Right lung (tissue), 10 donors: ENCODE results near the gene RBMX. TPM values are rescaled to one million over a fixed set of nuclear protein-coding genes. Genes with fewer than 3 reads are reported as not detected.
"Not testable (repeated sequence)": the region's sequence is repeated elsewhere in the genome, so short reads cannot be mapped to it uniquely, and the experiment has no call there.

Source experiments
- DNase-seq, 2 donors: peaks; one replicate each; pipeline ENCODE4 v3.0.0-alpha.2; 2013
- long read RNA-seq, 8 donors: transcript quantifications; one replicate each; lab custom pipeline, GENCODE V29; 2026
- polyA plus RNA-seq, 5 donors: library from polyadenylated mRNA; unstranded; fragments of 120-200 nt; gene quantifications; one replicate each; pipeline versions ENCODE4 v1.2.1 to v1.2.3, GENCODE V29; 2013; ENCODE audit warnings: inconsistent platforms in 1 of 5, low replicate concordance in 1 of 5; ENCODE audit not compliant: insufficient read length in 5 of 5, insufficient read depth in 1 of 5

RBMX gene
- polyA plus RNA-seq, result 100 to 1,000 TPM; 343 to 532 (median 456) TPM
- long read RNA-seq, donor 1, transcript RBMX-201 (9 exons, 2,012 nt), result major isoform, 121 of 312 reads
- long read RNA-seq, donor 1, transcript RBMX-210 (2 exons, 563 nt), result minor isoform, 19 of 312 reads
- long read RNA-seq, donor 1, transcript RBMX-207 (8 exons, 2,148 nt), result minor isoform, 29 of 312 reads
- long read RNA-seq, donor 1, transcript RBMX-205 (3 exons, 2,041 nt), result minor isoform, 8 of 312 reads
- long read RNA-seq, donor 1, partial matches to known transcripts, result 125 of 312 reads
- long read RNA-seq, donor 1, other reads (novel, unspliced or antisense), result 10 of 312 reads
- long read RNA-seq, donor 2, transcript RBMX-205 (3 exons, 2,041 nt), result minor isoform, 5 of 226 reads
- long read RNA-seq, donor 2, transcript RBMX-207 (8 exons, 2,148 nt), result minor isoform, 13 of 226 reads
- long read RNA-seq, donor 2, transcript RBMX-210 (2 exons, 563 nt), result minor isoform, 11 of 226 reads
- long read RNA-seq, donor 2, transcript RBMX-201 (9 exons, 2,012 nt), result major isoform, 99 of 226 reads
- long read RNA-seq, donor 2, partial matches to known transcripts, result 76 of 226 reads
- long read RNA-seq, donor 2, other reads (novel, unspliced or antisense), result 21 of 226 reads
- long read RNA-seq, donor 3, transcript RBMX-205 (3 exons, 2,041 nt), result minor isoform, 8 of 230 reads
- long read RNA-seq, donor 3, transcript RBMX-201 (9 exons, 2,012 nt), result major isoform, 94 of 230 reads
- long read RNA-seq, donor 3, transcript RBMX-207 (8 exons, 2,148 nt), result minor isoform, 12 of 230 reads
- long read RNA-seq, donor 3, transcript RBMX-210 (2 exons, 563 nt), result minor isoform, 13 of 230 reads
- long read RNA-seq, donor 3, partial matches to known transcripts, result 98 of 230 reads
- long read RNA-seq, donor 3, other reads (novel, unspliced or antisense), result 5 of 230 reads
- long read RNA-seq, donor 4, transcript RBMX-201 (9 exons, 2,012 nt), result major isoform, 53 of 168 reads
- long read RNA-seq, donor 4, transcript RBMX-210 (2 exons, 563 nt), result minor isoform, 17 of 168 reads
- long read RNA-seq, donor 4, transcript RBMX-207 (8 exons, 2,148 nt), result minor isoform, 18 of 168 reads
- long read RNA-seq, donor 4, partial matches to known transcripts, result 76 of 168 reads
- long read RNA-seq, donor 4, other reads (novel, unspliced or antisense), result 0 of 168 reads
- long read RNA-seq, donor 5, transcript RBMX-201 (9 exons, 2,012 nt), result major isoform, 112 of 427 reads
- long read RNA-seq, donor 5, transcript RBMX-210 (2 exons, 563 nt), result minor isoform, 27 of 427 reads
- long read RNA-seq, donor 5, transcript RBMX-205 (3 exons, 2,041 nt), result minor isoform, 9 of 427 reads
- long read RNA-seq, donor 5, transcript RBMX-207 (8 exons, 2,148 nt), result minor isoform, 17 of 427 reads
- long read RNA-seq, donor 5, partial matches to known transcripts, result 254 of 427 reads
- long read RNA-seq, donor 5, other reads (novel, unspliced or antisense), result 8 of 427 reads
- long read RNA-seq, donor 6, transcript RBMX-201 (9 exons, 2,012 nt), result major isoform, 92 of 312 reads
- long read RNA-seq, donor 6, transcript RBMX-205 (3 exons, 2,041 nt), result minor isoform, 6 of 312 reads
- long read RNA-seq, donor 6, transcript RBMX-207 (8 exons, 2,148 nt), result minor isoform, 21 of 312 reads
- long read RNA-seq, donor 6, transcript RBMX-210 (2 exons, 563 nt), result minor isoform, 22 of 312 reads
- long read RNA-seq, donor 6, partial matches to known transcripts, result 155 of 312 reads
- long read RNA-seq, donor 6, other reads (novel, unspliced or antisense), result 15 of 312 reads
- long read RNA-seq, donor 7, transcript RBMX-207 (8 exons, 2,148 nt), result minor isoform, 21 of 288 reads
- long read RNA-seq, donor 7, transcript RBMX-201 (9 exons, 2,012 nt), result major isoform, 94 of 288 reads
- long read RNA-seq, donor 7, transcript RBMX-210 (2 exons, 563 nt), result minor isoform, 12 of 288 reads
- long read RNA-seq, donor 7, partial matches to known transcripts, result 145 of 288 reads
- long read RNA-seq, donor 7, other reads (novel, unspliced or antisense), result 12 of 288 reads
- long read RNA-seq, donor 8, transcript RBMX-201 (9 exons, 2,012 nt), result major isoform, 41 of 89 reads
- long read RNA-seq, donor 8, transcript RBMX-210 (2 exons, 563 nt), result minor isoform, 5 of 89 reads
- long read RNA-seq, donor 8, transcript RBMX-207 (8 exons, 2,148 nt), result minor isoform, 5 of 89 reads
- long read RNA-seq, donor 8, partial matches to known transcripts, result 35 of 89 reads
- long read RNA-seq, donor 8, other reads (novel, unspliced or antisense), result 0 of 89 reads

DNA sequence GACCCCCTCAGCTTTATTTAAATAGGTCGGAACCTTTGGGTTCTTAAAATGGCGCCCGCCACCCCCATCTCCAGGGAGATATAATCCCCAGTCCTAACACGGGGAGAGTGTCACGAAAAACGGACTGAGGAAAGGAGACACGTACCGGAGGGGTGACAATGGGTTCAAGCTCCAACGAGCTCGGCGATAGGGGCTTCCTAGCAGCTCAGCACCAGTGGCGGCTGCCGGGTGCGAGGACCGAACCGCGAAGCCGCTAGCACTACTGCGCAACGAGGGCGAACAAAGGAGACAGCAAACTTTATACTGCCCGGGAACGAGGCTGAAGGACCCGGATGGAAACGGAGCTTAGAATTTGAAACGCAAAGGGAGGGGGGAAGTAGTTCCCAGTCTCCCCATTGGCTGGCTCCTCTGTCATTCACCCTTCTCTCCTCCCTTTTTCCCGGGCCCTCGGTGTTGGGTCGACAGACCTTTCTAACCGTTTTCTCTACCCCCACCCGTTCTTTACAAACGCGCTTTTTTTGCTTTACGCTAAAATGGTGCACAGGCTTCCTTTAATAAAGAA, at the start of gene RBMX:
TSS of gene RBMX (minus strand) at position 274 of the 562 bp plus-strand sequence. CDS start 1,298 bp downstream, outside the sequence.
- DNase-seq, result peak; percentile 90 to 94

DNA sequence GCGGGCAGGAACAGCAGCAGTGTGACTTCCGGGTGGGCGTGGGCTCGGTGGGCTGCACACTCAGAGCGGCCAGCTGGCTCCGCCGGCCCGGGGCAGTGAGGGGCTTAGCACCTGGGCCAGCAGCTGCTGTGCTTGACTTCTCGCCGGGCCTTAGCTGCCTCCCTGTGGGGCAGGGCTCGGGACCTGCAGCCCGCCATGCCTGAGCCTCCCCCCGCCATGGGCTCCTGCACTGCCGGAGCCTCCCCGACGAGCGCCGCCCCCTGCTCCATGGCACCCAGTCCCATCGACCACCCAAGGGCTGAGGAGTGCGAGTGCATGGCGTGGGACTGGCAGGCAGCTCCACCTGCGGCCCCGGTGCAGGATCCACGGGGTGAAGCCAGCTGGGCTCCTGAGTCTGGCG, 40.9 kb upstream of the RBMX start:
- DNase-seq, result not testable (repeated sequence)

DNA sequence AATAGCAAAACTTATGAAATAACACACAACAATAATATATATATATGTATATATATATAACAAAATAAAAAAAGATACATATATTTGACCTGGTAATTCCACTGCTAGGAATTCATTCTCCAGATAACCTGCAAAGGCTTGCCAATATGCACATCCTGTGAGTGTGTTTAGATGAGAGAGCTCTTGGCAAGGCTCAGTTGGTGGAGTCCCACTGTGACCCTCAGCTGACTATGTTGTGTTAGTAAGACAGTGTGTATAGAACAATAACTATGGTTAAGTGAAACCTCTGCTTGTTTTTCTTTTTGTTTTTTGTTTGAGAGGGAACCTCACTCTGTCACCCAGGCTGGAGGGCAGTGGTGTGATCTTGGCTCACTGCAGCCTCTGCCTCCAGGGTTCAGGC, 39.5 kb upstream of the RBMX start:
- no peak for DNase-seq

DNA sequence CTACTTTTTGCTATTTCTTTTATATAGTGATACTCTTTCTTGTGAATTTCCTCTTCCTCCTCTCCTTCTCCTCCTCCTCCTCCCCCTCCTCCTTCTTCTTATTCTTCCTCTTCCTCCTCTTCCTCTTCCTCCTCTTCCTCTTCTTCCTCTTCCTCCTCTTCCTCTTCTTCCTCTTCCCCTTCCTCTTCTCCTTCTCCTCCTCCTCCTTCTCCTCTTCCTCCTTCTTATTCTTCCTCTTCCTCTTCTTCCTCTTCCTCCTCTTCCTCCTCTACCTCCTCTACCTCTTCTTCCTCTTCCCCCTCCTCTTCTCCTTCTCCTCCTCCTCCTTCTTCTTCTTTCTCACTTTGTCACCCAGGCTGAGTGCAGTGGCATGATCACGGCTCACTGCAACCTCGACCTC, 36.3 kb upstream of the RBMX start:
- DNase-seq, result no peak

DNA sequence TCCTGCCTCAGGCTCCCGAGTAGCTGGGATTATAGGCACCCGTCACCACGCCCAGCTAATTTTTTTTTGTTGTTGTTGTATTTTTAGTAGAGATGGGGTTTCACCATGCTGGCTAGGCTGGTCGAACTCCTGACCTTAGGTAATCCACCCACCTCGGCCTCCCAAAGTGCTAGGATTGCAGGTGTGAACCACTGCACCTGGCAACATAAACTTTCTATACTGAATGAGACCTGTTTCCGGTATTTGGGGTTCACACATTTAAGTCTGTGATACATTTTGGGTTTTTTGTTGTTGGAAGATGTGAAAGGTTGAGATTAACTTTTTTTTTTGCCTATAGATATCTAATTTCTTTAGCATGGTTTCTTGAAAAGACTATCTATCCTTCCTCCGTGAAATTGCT, 31.1 kb upstream of the RBMX start:
- not testable (repeated sequence) for DNase-seq

GRCh38 chrX:136911253-136911652, 30.7 kb upstream of the RBMX start:
- DNase-seq, result no peak

GRCh38 chrX:136910565-136911035, 30.1 kb upstream of the RBMX start:
- DNase-seq, result no peak

DNA sequence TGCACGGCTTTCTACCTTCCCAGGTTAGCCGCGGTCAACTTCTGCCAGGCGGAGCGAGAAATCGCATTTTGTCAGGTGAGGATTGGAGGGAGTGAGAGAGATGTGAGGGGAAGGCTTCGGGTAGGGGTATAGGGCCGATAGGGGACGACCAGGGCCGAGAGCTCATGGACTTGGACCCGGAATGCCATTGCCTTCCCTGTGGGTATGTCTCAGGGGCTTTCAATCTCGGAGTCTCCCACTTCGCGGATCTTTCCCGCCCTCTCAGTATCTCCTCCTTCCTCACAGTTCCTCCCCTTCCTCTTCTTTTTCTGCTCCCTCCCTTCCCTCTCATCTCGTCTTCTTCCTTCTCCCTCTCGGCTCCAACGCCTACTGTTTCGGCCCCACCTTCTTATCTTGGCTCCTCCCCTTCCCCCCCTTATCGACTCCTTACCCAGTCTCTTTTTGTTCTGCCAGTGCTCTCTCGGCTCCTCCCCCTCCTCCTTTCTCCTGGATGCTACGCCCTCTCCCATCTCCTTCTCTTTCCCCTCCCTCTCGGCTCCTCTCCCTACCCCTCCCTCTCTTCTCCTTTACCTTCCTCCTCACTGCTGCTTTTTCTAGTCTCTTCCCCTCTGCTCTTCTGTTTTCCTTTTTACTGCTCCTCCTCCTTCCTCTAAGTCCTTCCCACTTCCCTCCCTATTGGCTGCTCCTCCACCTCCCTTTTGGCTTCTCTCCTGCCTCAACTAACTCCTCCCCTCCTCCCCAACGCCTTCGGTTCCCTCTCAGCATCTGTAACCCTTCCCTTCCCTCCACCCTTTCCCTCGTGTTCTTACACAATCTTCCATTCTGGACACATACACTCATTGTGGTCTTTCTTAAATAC, 29.4 kb upstream of the RBMX start:
- peak; percentile 88 to 93 for DNase-seq

DNA sequence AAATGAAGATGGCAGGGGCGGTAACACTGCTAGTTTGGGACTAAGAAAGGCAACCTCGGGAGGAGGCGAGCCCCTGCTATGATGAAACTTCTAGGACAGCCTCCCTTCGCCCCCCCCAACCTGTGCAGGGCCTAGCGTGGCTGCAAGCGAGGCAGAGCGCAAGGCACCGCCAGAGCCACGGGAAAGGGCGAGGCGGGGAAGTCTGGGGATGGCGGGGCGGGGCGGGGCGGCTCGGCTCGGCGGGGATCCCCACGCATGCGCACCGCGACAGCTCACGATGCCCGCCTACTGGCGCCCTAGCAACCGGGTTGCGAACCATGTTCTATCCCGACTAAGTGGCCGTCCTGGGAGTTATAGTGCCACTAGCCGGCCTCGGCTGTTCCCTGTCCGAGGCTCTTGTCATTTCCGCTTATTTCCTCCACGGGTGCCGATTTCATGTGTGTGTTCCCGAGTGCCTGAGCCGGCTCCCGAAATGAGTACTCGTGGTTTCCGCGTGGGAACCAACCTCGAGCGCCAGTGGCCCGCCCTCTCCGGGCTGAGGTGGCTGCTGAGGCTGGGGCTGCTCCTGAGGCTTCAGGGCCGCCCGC, 28.7 kb upstream of the RBMX start:
- peak; percentile 70 to 75 for DNase-seq

- DNase-seq, result no peak
Observed at GRCh38 chrX:136907621-136908020, 27.1 kb upstream of the RBMX start.

GRCh38 chrX:136906921-136907510, 26.5 kb upstream of the RBMX start:
- DNase-seq, result no peak

- not testable (repeated sequence) for DNase-seq
Observed at GRCh38 chrX:136904067-136904466, 23.5 kb upstream of the RBMX start.

- not testable (repeated sequence) for DNase-seq
Observed at GRCh38 chrX:136900071-136900470, 19.5 kb upstream of the RBMX start.

- no peak for DNase-seq
Observed at GRCh38 chrX:136899221-136899620, 18.7 kb upstream of the RBMX start.

DNA sequence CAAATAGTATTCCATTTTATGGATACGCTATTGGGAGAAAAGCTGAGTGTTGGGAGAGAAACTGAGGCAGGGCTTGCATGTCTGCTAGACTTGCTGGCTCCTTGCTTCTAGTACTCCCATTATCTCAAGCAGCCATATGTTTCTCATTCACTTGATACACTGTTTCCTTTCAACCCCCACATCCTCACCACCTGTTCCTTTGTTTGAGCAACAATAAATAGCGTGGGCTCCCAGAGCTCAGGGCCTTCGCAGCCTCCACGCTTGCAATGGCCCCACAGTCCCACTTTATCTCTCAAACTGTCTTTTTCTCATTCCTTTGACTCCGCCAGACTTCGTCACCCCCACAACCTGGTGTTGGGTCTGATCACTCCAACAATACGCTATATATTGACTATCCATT, 18.2 kb upstream of the RBMX start:
- DNase-seq, result not testable (repeated sequence)

DNA sequence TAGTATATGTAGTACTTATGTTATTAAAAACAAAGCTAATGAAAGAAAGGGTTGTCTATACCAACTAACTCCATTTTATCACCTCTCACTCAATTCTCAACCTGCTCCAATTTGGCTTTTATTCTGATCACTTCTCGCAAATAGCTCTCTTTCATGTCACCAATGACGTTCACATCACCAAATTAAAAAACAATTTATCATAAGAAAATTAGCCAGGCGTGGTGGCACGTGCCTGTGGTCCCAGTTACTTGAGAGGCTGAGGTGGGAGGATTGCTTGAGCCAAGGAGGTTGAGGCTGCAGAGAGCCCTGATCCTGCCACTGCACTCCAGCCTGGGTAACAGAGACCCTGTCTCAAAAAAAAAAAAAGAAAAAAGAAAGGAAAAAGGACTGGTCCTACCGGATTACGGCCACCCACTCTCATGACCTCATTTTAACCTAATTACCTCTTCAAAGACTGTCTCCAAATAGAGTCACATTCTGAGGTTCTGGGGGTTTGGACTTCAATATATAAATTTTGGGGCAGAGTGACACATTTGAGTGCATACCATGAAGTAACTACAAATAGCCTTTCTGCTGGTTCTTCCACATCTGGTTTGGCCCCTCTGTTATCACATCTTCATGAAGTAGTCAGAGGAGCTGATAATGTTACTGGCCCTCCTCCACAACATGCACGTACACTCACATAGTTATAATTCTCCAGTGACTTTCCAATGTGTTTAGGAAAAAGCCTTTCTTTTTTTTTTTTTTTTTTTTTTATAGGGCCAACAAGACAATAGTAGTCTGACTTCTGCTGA, 15.8 kb upstream of the RBMX start:
- no peak for DNase-seq
